Measurements from ENCODE around the gene KMT5B.

KMT5B gene

GRCh38 chr11:68191661-68192579, 21.2 kb downstream of the KMT5B start:
- CTCF ChIA-PET, result interaction anchor here (1.0 to 8.6 kb wide), 6 partner anchors 13 to 23 kb away, joined by 3 to 89 read pairs (median 4); no protein-coding TSS in a partner anchor
- TF ChIP-seq, protein P1, sequence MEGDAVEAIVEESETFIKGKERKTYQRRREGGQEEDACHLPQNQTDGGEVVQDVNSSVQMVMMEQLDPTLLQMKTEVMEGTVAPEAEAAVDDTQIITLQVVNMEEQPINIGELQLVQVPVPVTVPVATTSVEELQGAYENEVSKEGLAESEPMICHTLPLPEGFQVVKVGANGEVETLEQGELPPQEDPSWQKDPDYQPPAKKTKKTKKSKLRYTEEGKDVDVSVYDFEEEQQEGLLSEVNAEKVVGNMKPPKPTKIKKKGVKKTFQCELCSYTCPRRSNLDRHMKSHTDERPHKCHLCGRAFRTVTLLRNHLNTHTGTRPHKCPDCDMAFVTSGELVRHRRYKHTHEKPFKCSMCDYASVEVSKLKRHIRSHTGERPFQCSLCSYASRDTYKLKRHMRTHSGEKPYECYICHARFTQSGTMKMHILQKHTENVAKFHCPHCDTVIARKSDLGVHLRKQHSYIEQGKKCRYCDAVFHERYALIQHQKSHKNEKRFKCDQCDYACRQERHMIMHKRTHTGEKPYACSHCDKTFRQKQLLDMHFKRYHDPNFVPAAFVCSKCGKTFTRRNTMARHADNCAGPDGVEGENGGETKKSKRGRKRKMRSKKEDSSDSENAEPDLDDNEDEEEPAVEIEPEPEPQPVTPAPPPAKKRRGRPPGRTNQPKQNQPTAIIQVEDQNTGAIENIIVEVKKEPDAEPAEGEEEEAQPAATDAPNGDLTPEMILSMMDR (IDR thresholded peaks at IDR 0.05; ENCODE audit: control extremely low read depth, extremely low read depth, low read depth, missing control alignments), result no peak
- POLR2A ChIA-PET, result no interaction called here

GRCh38 chr11:68189888-68190287, 23.2 kb downstream of the KMT5B start:
- no peak for DNase-seq (ENCODE audit: extremely low spot score)
- ChIA-PET CTCF (interaction anchor here (0.8 to 2.8 kb wide), 6 partner anchors 8 to 23 kb away, joined by 3 to 15 read pairs (median 4); no protein-coding TSS in a partner anchor), POLR2A (no interaction called here)
- TF ChIP-seq, protein P1 (IDR thresholded peaks at IDR 0.05; ENCODE audit: control extremely low read depth, extremely low read depth, low read depth, missing control alignments), result no peak

More at GRCh38 chr11:68191661-68192579, 21.2 kb downstream of the KMT5B start:
- DNase-seq (ENCODE audit: extremely low spot score), result no peak

DNA sequence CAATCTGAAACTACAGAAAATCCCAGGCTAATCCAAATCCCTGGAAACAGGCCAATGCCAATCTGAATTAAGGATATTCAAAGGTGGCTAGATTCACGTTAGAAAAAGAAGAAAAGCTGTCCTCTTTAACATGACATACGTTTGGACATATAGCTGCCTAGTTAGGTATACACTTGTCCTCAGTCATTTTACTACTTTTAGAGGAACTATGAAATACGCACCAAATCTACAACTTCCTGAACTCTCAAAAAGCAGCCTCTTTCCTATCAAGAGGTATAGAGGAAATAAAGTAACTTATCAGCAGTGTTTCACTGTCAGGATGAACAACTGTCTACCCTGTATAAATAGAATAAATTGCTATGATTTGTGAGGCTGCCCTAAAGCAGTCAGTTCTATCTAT, 24.0 kb downstream of the KMT5B start:
- no peak for DNase-seq (ENCODE audit: extremely low spot score)
- ChIA-PET POLR2A (no interaction called here), CTCF (interaction anchor here (2.8 kb wide), 1 partner anchor 21 kb away, joined by 15 read pairs; no protein-coding TSS in a partner anchor)
- TF ChIP-seq, protein P1 (IDR thresholded peaks at IDR 0.05; ENCODE audit: control extremely low read depth, extremely low read depth, low read depth, missing control alignments), result no peak

- DNase-seq (ENCODE audit: extremely low spot score), result no peak
- TF ChIP-seq, protein P1 (IDR thresholded peaks at IDR 0.05; ENCODE audit: control extremely low read depth, extremely low read depth, low read depth, missing control alignments), result no peak
- ChIA-PET POLR2A (no interaction called here), CTCF (interaction anchor here (1.2 to 1.7 kb wide), 3 partner anchors 10 to 23 kb away, joined by 4 to 6 read pairs (median 5); no protein-coding TSS in a partner anchor)
Measured at GRCh38 chr11:68186061-68186460, 27.0 kb downstream of the KMT5B start.

GRCh38 chr11:68181719-68182451, 31.2 kb downstream of the KMT5B start:
- TF ChIP-seq, protein P1 (IDR thresholded peaks at IDR 0.05; ENCODE audit: control extremely low read depth, extremely low read depth, low read depth, missing control alignments), result no peak
- CTCF ChIA-PET, result interaction anchor here (0.7 to 2.1 kb wide), 4 partner anchors 8 to 27 kb away, joined by 3 to 9 read pairs (median 4); no protein-coding TSS in a partner anchor
- POLR2A ChIA-PET, result interaction anchor here (0.7 kb wide), 1 partner anchor 78 kb away, joined by 3 read pairs; no protein-coding TSS in a partner anchor
- no peak for DNase-seq (ENCODE audit: extremely low spot score)

GRCh38 chr11:68179847-68180246, 33.2 kb downstream of the KMT5B start:
- CTCF ChIA-PET, result interaction anchor here (0.8 to 1.7 kb wide), 5 partner anchors 9 to 49 kb away, joined by 3 to 5 read pairs (median 5); no protein-coding TSS in a partner anchor
- POLR2A ChIA-PET, result no interaction called here
- TF ChIP-seq, protein P1 (IDR thresholded peaks at IDR 0.05; ENCODE audit: control extremely low read depth, extremely low read depth, low read depth, missing control alignments), result no peak
- DNase-seq (ENCODE audit: extremely low spot score), result no peak

Data from GM10248 (cell line).